ENCODE results near the gene ETV6. TPM values are rescaled to one million over a fixed set of nuclear protein-coding genes. Genes with fewer than 3 reads are reported as not detected.

ETV6 gene
- total RNA-seq, 1 experiment from 2014 or later, result 14.1 TPM

GRCh38 chr12:11664101-11664500 lies 14.6 kb downstream of the ETV6 start:
- no peak overlapping the region for H3K27ac ChIP-seq (ENCODE audit: low read depth, low read length)
- no peak overlapping the region for H3K4me2 ChIP-seq (ENCODE audit: low read length)
- TF ChIP-seq ZBTB33 (IDR thresholded peaks at IDR 0.05; ENCODE audit: extremely low read depth, insufficient replicate concordance, low read length) (no peak), ZNF274 (IDR thresholded peaks at IDR 0.05; ENCODE audit: low read depth, low read length) (no peak), SIN3A (IDR thresholded peaks at IDR 0.05; ENCODE audit: low read depth) (no peak), CTCF (IDR thresholded peaks at IDR 0.05 in 2 of 3, conservative IDR thresholded peaks at IDR 0.05 in 1 of 3; ENCODE audit: borderline replicate concordance in 1 of 3, insufficient read depth in 1 of 3, low read depth in 2 of 3, low read length in 2 of 3) (no peak), EZH2phosphoT487 (IDR thresholded peaks at IDR 0.05; ENCODE audit: borderline replicate concordance) (no peak), SRF (IDR thresholded peaks at IDR 0.05; ENCODE audit: low read depth) (no peak), SP1 (IDR thresholded peaks at IDR 0.05; ENCODE audit: low read depth) (no peak), EGR1 (IDR thresholded peaks at IDR 0.05; ENCODE audit: low read depth) (no peak), RAD21 (IDR thresholded peaks at IDR 0.05; ENCODE audit: low read depth) (no peak), ZFX (IDR thresholded peaks at IDR 0.05) (no peak), ELF1 (IDR thresholded peaks at IDR 0.05; ENCODE audit: borderline replicate concordance, low read depth) (no peak)
- H3K4me3 ChIP-seq (replicated peaks in 1 of 2; ENCODE audit: low read depth in 1 of 2, low read length in 2 of 2), result no peak overlapping the region
- no TSS peak for BruUV-seq (replicated peaks)
- H3K79me2 ChIP-seq (ENCODE audit: insufficient read depth, low read length), result no peaks in the 10 kb centered on the region
- POLR2A ChIA-PET, result no interaction called here
- H4K20me1 ChIP-seq (ENCODE audit: insufficient read depth), result no peaks in the 10 kb centered on the region
- no peak overlapping the region for H2AFZ ChIP-seq (ENCODE audit: low read depth, low read length, poor library complexity, severe bottlenecking)
- RAD21 ChIA-PET (ENCODE audit: low non-redundant PET in 1 of 2, low total read pairs in 2 of 2, uncharacterized antibody in 2 of 2, unreplicated experiment in 2 of 2), result no interaction called here
- peaks cover 12 to 29% of the 10 kb centered on the region in 2 experiments; a peak in 3 of 4 replicates for H3K4me1 ChIP-seq (ENCODE audit: control insufficient read depth in 1 of 2, insufficient read depth in 2 of 2, low read length in 2 of 2)
- H3K36me3 ChIP-seq (ENCODE audit: control insufficient read depth in 1 of 2, insufficient read depth in 2 of 2, low read length in 2 of 2), result no peaks in the 10 kb centered on the region
- no peak overlapping the region for H3K9ac ChIP-seq (ENCODE audit: low read length)
- H3K9me2 ChIP-seq (ENCODE audit: insufficient read depth), result no peaks in the 10 kb centered on the region
- CTCF ChIA-PET, result no interaction called here
- ATAC-seq (no peak), DNase-seq (ENCODE audit: low read depth, low spot score) (no peak)
- intact Hi-C loops (cut with micrococcal nuclease), result no loop called here
- H3K9me3 ChIP-seq (ENCODE audit: control insufficient read depth in 1 of 2, insufficient read depth in 1 of 2, low read depth in 1 of 2, low read length in 2 of 2), result no peaks in the 10 kb centered on the region
- H3K27me3 ChIP-seq (ENCODE audit: insufficient read depth, low read length), result no peaks in the 10 kb centered on the region
